ENCODE results near the gene NUP205. TPM values are rescaled to one million over a fixed set of nuclear protein-coding genes. Genes with fewer than 3 reads are reported as not detected.

Gene NUP205
- total RNA-seq, 1 experiment from 2014 or later: 91.0 TPM

DNA sequence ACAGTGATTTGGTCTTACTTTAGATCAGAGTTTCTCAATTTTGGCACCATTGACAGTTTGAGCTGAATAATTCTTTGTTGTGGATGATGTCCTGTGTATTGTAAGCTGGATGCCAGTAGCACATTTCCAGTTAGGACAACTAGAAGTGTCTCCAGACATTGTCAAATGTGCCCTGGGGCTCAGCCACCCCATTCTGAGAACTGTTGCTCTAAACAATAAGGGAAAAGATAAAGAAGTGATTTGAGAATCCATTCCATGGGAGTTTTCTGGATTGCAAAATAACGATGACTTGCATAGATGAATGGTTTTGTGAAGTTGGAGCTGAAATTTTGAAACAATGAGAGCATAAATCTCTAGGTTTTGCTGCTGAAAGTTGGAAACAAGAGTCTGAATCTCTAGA is 44.6 kb downstream of the NUP205 start:
- TF ChIP-seq, protein P1, sequence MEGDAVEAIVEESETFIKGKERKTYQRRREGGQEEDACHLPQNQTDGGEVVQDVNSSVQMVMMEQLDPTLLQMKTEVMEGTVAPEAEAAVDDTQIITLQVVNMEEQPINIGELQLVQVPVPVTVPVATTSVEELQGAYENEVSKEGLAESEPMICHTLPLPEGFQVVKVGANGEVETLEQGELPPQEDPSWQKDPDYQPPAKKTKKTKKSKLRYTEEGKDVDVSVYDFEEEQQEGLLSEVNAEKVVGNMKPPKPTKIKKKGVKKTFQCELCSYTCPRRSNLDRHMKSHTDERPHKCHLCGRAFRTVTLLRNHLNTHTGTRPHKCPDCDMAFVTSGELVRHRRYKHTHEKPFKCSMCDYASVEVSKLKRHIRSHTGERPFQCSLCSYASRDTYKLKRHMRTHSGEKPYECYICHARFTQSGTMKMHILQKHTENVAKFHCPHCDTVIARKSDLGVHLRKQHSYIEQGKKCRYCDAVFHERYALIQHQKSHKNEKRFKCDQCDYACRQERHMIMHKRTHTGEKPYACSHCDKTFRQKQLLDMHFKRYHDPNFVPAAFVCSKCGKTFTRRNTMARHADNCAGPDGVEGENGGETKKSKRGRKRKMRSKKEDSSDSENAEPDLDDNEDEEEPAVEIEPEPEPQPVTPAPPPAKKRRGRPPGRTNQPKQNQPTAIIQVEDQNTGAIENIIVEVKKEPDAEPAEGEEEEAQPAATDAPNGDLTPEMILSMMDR (IDR thresholded peaks at IDR 0.05 in 2 of 3, conservative IDR thresholded peaks at IDR 0.05 in 1 of 3; ENCODE audit: borderline replicate concordance in 1 of 3, insufficient read depth in 1 of 3, low read depth in 2 of 3, low read length in 2 of 3): no peak
- TF ChIP-seq SIN3A (IDR thresholded peaks at IDR 0.05; ENCODE audit: low read depth) (no peak), SRF (IDR thresholded peaks at IDR 0.05; ENCODE audit: low read depth) (no peak), POLR2AphosphoS5 (IDR thresholded peaks at IDR 0.05; ENCODE audit: low read depth, low read length) (no peak)
- H3K9me3 ChIP-seq (ENCODE audit: control insufficient read depth in 1 of 2, insufficient read depth in 1 of 2, low read depth in 1 of 2, low read length in 2 of 2): no peaks in the 10 kb centered on the region
- H3K9me2 ChIP-seq (ENCODE audit: insufficient read depth): no peaks in the 10 kb centered on the region
- H3K4me2 ChIP-seq (ENCODE audit: low read length): no peak overlapping the region
- no peak overlapping the region for H3K9ac ChIP-seq (ENCODE audit: low read length)
- intact Hi-C loops (cut with micrococcal nuclease): no loop called here
- no peaks in the 10 kb centered on the region for H3K4me1 ChIP-seq (ENCODE audit: control insufficient read depth in 1 of 2, insufficient read depth in 2 of 2, low read length in 2 of 2)
- DNase-seq (ENCODE audit: low read depth, low spot score) (no peak), ATAC-seq (no peak)
- H3K36me3 ChIP-seq (ENCODE audit: control insufficient read depth in 1 of 2, insufficient read depth in 2 of 2, low read length in 2 of 2): peaks cover 35 to 49% of the 10 kb centered on the region in 2 experiments
- ChIA-PET RAD21 (ENCODE audit: low non-redundant PET in 1 of 2, low total read pairs in 2 of 2, uncharacterized antibody in 2 of 2, unreplicated experiment in 2 of 2) (no interaction called here), POLR2A (no interaction called here), CTCF (no interaction called here)
- no peak overlapping the region for H3K4me3 ChIP-seq (replicated peaks in 1 of 2; ENCODE audit: low read depth in 1 of 2, low read length in 2 of 2)
- H4K20me1 ChIP-seq (ENCODE audit: insufficient read depth): no peaks in the 10 kb centered on the region
- no peak overlapping the region for H3K27ac ChIP-seq (ENCODE audit: low read depth, low read length)
- 0 out of 2 replicates have a peak, but pooled peaks cover 5% of the 10 kb centered on the region for H3K79me2 ChIP-seq (ENCODE audit: insufficient read depth, low read length)
- H3K27me3 ChIP-seq (ENCODE audit: insufficient read depth, low read length): no peaks in the 10 kb centered on the region
- no peak overlapping the region for H2AFZ ChIP-seq (ENCODE audit: low read depth, low read length, poor library complexity, severe bottlenecking)
- no TSS peak for BruUV-seq (replicated peaks)

DNA sequence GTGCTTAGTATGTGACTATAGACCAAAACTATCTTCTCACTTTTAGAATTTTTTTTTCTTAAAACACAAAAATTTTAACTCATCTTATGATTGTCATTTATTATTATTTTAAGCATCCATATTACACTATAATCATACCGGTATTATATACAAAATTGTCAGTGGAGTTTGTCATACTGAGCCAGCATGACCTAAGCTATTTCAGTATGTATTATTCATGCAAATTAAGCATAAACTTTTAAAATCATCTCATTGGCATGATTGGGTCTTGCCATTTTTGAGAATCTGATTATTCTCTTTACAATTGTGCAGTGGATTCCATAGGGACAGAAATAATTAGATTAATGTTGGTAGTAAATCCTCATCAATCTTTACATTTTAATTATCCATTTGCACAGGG is 58.4 kb downstream of the NUP205 start:
- Histone ChIP-seq H3K4me2 (ENCODE audit: low read length) (no peak overlapping the region), H3K27ac (ENCODE audit: low read depth, low read length) (no peak overlapping the region), H3K36me3 (ENCODE audit: control insufficient read depth in 1 of 2, insufficient read depth in 2 of 2, low read length in 2 of 2) (peaks cover 41 to 45% of the 10 kb centered on the region in 2 experiments), H3K79me2 (ENCODE audit: insufficient read depth, low read length) (0 out of 2 replicates have a peak, but pooled peaks cover 5% of the 10 kb centered on the region), H3K9ac (ENCODE audit: low read length) (no peak overlapping the region), H2AFZ (ENCODE audit: low read depth, low read length, poor library complexity, severe bottlenecking) (no peak overlapping the region), H3K9me2 (ENCODE audit: insufficient read depth) (no peaks in the 10 kb centered on the region), H3K4me3 (replicated peaks in 1 of 2; ENCODE audit: low read depth in 1 of 2, low read length in 2 of 2) (no peak overlapping the region), H3K27me3 (ENCODE audit: insufficient read depth, low read length) (no peaks in the 10 kb centered on the region), H4K20me1 (ENCODE audit: insufficient read depth) (0 out of 2 replicates have a peak, but pooled peaks cover 3% of the 10 kb centered on the region), H3K4me1 (ENCODE audit: control insufficient read depth in 1 of 2, insufficient read depth in 2 of 2, low read length in 2 of 2) (peaks cover 4% of the 10 kb centered on the region in 2 experiments; a peak in 3 of 4 replicates), H3K9me3 (ENCODE audit: control insufficient read depth in 1 of 2, insufficient read depth in 1 of 2, low read depth in 1 of 2, low read length in 2 of 2) (no peaks in the 10 kb centered on the region)
- ATAC-seq (no peak), DNase-seq (ENCODE audit: low read depth, low spot score) (no peak)
- no TSS peak for BruUV-seq (replicated peaks)
- intact Hi-C loops (cut with micrococcal nuclease): no loop called here
- ChIA-PET RAD21 (ENCODE audit: low non-redundant PET in 1 of 2, low total read pairs in 2 of 2, uncharacterized antibody in 2 of 2, unreplicated experiment in 2 of 2) (no interaction called here), POLR2A (no interaction called here), CTCF (no interaction called here)
- TF ChIP-seq ZNF274 (IDR thresholded peaks at IDR 0.05; ENCODE audit: low read depth, low read length): no peak
- no peak for TF ChIP-seq EZH2phosphoT487 (IDR thresholded peaks at IDR 0.05; ENCODE audit: borderline replicate concordance)
- no peak for TF ChIP-seq FOSL1 (IDR thresholded peaks at IDR 0.05; ENCODE audit: low read depth)
- TF ChIP-seq, protein P2, sequence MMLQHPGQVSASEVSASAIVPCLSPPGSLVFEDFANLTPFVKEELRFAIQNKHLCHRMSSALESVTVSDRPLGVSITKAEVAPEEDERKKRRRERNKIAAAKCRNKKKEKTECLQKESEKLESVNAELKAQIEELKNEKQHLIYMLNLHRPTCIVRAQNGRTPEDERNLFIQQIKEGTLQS (IDR thresholded peaks at IDR 0.05): no peak
- TF ChIP-seq POLR2AphosphoS5 (IDR thresholded peaks at IDR 0.05; ENCODE audit: low read depth, low read length): no peak
- TF ChIP-seq, protein P1 (IDR thresholded peaks at IDR 0.05 in 2 of 3, conservative IDR thresholded peaks at IDR 0.05 in 1 of 3; ENCODE audit: borderline replicate concordance in 1 of 3, insufficient read depth in 1 of 3, low read depth in 2 of 3, low read length in 2 of 3): no peak
- TF ChIP-seq ELF1 (IDR thresholded peaks at IDR 0.05; ENCODE audit: borderline replicate concordance, low read depth): no peak
- TF ChIP-seq, protein P3, sequence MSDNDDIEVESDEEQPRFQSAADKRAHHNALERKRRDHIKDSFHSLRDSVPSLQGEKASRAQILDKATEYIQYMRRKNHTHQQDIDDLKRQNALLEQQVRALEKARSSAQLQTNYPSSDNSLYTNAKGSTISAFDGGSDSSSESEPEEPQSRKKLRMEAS (IDR thresholded peaks at IDR 0.05): no peak
- no peak for TF ChIP-seq EZH2 (IDR thresholded peaks at IDR 0.05)
- TF ChIP-seq EGR1 (IDR thresholded peaks at IDR 0.05; ENCODE audit: low read depth): no peak
- TF ChIP-seq, protein P4, sequence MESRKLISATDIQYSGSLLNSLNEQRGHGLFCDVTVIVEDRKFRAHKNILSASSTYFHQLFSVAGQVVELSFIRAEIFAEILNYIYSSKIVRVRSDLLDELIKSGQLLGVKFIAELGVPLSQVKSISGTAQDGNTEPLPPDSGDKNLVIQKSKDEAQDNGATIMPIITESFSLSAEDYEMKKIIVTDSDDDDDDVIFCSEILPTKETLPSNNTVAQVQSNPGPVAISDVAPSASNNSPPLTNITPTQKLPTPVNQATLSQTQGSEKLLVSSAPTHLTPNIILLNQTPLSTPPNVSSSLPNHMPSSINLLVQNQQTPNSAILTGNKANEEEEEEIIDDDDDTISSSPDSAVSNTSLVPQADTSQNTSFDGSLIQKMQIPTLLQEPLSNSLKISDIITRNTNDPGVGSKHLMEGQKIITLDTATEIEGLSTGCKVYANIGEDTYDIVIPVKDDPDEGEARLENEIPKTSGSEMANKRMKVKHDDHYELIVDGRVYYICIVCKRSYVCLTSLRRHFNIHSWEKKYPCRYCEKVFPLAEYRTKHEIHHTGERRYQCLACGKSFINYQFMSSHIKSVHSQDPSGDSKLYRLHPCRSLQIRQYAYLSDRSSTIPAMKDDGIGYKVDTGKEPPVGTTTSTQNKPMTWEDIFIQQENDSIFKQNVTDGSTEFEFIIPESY (IDR thresholded peaks at IDR 0.05; ENCODE audit: extremely low read depth, insufficient replicate concordance, low read length): no peak
